ENCODE results near the gene UBFD1.
A peak's percentile ranks its signal among the peaks of the same experiment; 100 is the strongest.

GRCh38 chr16:23597003-23597756 lies 39.7 kb downstream of the UBFD1 start:
- TF ChIP-seq CTCF (IDR thresholded peaks at IDR 0.05) = peak in 5 of 12 donors; percentile 7 to 21 (median 17)
- no peak for TF ChIP-seq POLR2A (IDR thresholded peaks at IDR 0.05)
